NCI-H1105 (cell line): ENCODE measurements around the gene ASB6.
A peak's percentile ranks its signal among the peaks of the same experiment; 100 is the strongest.

Source experiments
- DNase-seq: peaks from one replicate; lab custom pipeline; 2025; lab: John Stamatoyannopoulos, UW

The ASB6 gene

GRCh38 chr9:129641750-129642585 lies at the start of gene ASB6:
TSS of gene ASB6 (minus strand) at chr9:129642151. CDS start at chr9:129641999, 152 bp downstream.
- peak; percentile 84 for DNase-seq

- DNase-seq: no peak
These were observed 46.5 kb upstream of the ASB6 start for GRCh38 chr9:129688285-129689043.

- DNase-seq: no peak
These were observed 45.4 kb upstream of the ASB6 start for GRCh38 chr9:129687391-129687790.

GRCh38 chr9:129686736-129687135 lies 44.8 kb upstream of the ASB6 start:
- no peak for DNase-seq

- no peak for DNase-seq
These were observed 43.9 kb upstream of the ASB6 start for GRCh38 chr9:129685933-129686259.

- no peak for DNase-seq
These were observed 43.4 kb upstream of the ASB6 start for GRCh38 chr9:129685220-129685932.

- DNase-seq: no peak
These were observed 40.4 kb upstream of the ASB6 start for GRCh38 chr9:129682381-129682780.

- no peak for DNase-seq
These were observed 40.0 kb upstream of the ASB6 start for GRCh38 chr9:129681924-129682323.

GRCh38 chr9:129679537-129679936 lies 37.6 kb upstream of the ASB6 start:
- no peak for DNase-seq

GRCh38 chr9:129678844-129679243 lies 36.9 kb upstream of the ASB6 start:
- DNase-seq: no peak

- no peak for DNase-seq
These were observed 35.5 kb upstream of the ASB6 start for GRCh38 chr9:129677456-129677855.

GRCh38 chr9:129676975-129677374 lies 35.0 kb upstream of the ASB6 start:
- no peak for DNase-seq

GRCh38 chr9:129676287-129676686 lies 34.3 kb upstream of the ASB6 start:
- DNase-seq: no peak

- no peak for DNase-seq
These were observed 33.7 kb upstream of the ASB6 start for GRCh38 chr9:129675620-129676019.

- DNase-seq: no peak
These were observed 32.3 kb upstream of the ASB6 start for GRCh38 chr9:129674229-129674628.

GRCh38 chr9:129673602-129674001 lies 31.7 kb upstream of the ASB6 start:
- no peak for DNase-seq

- DNase-seq: no peak
These were observed 30.8 kb upstream of the ASB6 start for GRCh38 chr9:129672702-129673101.

- DNase-seq: no peak
These were observed 29.6 kb upstream of the ASB6 start for GRCh38 chr9:129671519-129671918.

GRCh38 chr9:129671065-129671464 lies 29.1 kb upstream of the ASB6 start:
- DNase-seq: no peak

- DNase-seq: no peak
These were observed 28.0 kb upstream of the ASB6 start for GRCh38 chr9:129669946-129670345.

- no peak for DNase-seq
These were observed 27.3 kb upstream of the ASB6 start for GRCh38 chr9:129669141-129669718.

GRCh38 chr9:129667850-129668249 lies 25.9 kb upstream of the ASB6 start:
- DNase-seq: no peak
